GM12892 (cell line): ENCODE measurements around the gene KRTAP12-4.

Experiments
- POLR2A ChIP-seq: IDR thresholded peaks from 2 replicates; pipeline ENCODE4 v1.6.1; 2011; ENCODE audit warnings: low read depth, low read length, control low read depth
- POLR2AphosphoS5 ChIP-seq: IDR thresholded peaks from 2 replicates; pipeline ENCODE4 v1.6.1; 2011; ENCODE audit warnings: low read depth, low read length, control low read depth

GRCh38 chr21:44630440-44630839, 24.0 kb downstream of the KRTAP12-4 start:
- TF ChIP-seq POLR2A, result no peak
- TF ChIP-seq POLR2AphosphoS5, result no peak
